Rectal smooth muscle tissue (tissue), 1 donor: ENCODE data around the gene KRT76.

Experiments used
- H3K27ac ChIP-seq: one replicate; pipeline ENCODE4 v1.7.0; 2013; ENCODE audit warnings: low read depth, low read length, inconsistent platforms
- H3K27me3 ChIP-seq: one replicate; pipeline ENCODE4 v1.7.0; 2013; ENCODE audit warnings: low read length; ENCODE audit not compliant: control insufficient read depth, insufficient read depth
- H3K36me3 ChIP-seq: one replicate; pipeline ENCODE4 v1.7.0; 2013; ENCODE audit warnings: low read length; ENCODE audit not compliant: control insufficient read depth, insufficient read depth
- H3K4me1 ChIP-seq: one replicate; pipeline ENCODE4 v1.7.0; 2013; ENCODE audit warnings: low read length; ENCODE audit not compliant: control insufficient read depth, insufficient read depth
- H3K4me3 ChIP-seq: one replicate; pipeline ENCODE4 v1.7.0; 2013; ENCODE audit warnings: low read length
- H3K9ac ChIP-seq: one replicate; pipeline ENCODE4 v1.7.0; 2013; ENCODE audit warnings: low read length

The KRT76 gene

GRCh38 chr12:52817699-52818238, 40.6 kb upstream of the KRT76 start:
- H3K27me3 ChIP-seq = no peaks in the 10 kb centered on the region
- H3K4me1 ChIP-seq = no peaks in the 10 kb centered on the region
- H3K4me3 ChIP-seq = no peak overlapping the region
- no peak overlapping the region for H3K9ac ChIP-seq
- H3K27ac ChIP-seq = no peak overlapping the region
- H3K36me3 ChIP-seq = no peaks in the 10 kb centered on the region

GRCh38 chr12:52817003-52817698, 40.0 kb upstream of the KRT76 start:
- Histone ChIP-seq H3K36me3 (no peaks in the 10 kb centered on the region), H3K27ac (no peak overlapping the region), H3K27me3 (no peaks in the 10 kb centered on the region), H3K9ac (no peak overlapping the region), H3K4me3 (no peak overlapping the region), H3K4me1 (no peaks in the 10 kb centered on the region)

- H3K4me3 ChIP-seq = no peak overlapping the region
- H3K36me3 ChIP-seq = no peaks in the 10 kb centered on the region
- H3K27me3 ChIP-seq = no peaks in the 10 kb centered on the region
Observed at GRCh38 chr12:52815676-52816588, 38.8 kb upstream of the KRT76 start.

GRCh38 chr12:52815161-52815560, 38.0 kb upstream of the KRT76 start:
- no peaks in the 10 kb centered on the region for H3K27me3 ChIP-seq

More at GRCh38 chr12:52815676-52816588, 38.8 kb upstream of the KRT76 start:
- Histone ChIP-seq H3K27ac (no peak overlapping the region), H3K4me1 (no peaks in the 10 kb centered on the region), H3K9ac (no peak overlapping the region)

GRCh38 chr12:52814710-52815155, 37.6 kb upstream of the KRT76 start:
- H3K27me3 ChIP-seq = no peaks in the 10 kb centered on the region
- H3K9ac ChIP-seq = no peak overlapping the region
- H3K4me3 ChIP-seq = no peak overlapping the region
- no peaks in the 10 kb centered on the region for H3K36me3 ChIP-seq
- no peaks in the 10 kb centered on the region for H3K4me1 ChIP-seq
- no peak overlapping the region for H3K27ac ChIP-seq

More at GRCh38 chr12:52815161-52815560, 38.0 kb upstream of the KRT76 start:
- no peak overlapping the region for H3K27ac ChIP-seq
- no peaks in the 10 kb centered on the region for H3K36me3 ChIP-seq
- no peak overlapping the region for H3K9ac ChIP-seq
- no peak overlapping the region for H3K4me3 ChIP-seq
- no peaks in the 10 kb centered on the region for H3K4me1 ChIP-seq

GRCh38 chr12:52813885-52814709, 37.0 kb upstream of the KRT76 start, which contains the start of gene KRT4:
KRT4 (minus strand) TSS chr12:52814116; CDS start chr12:52814058, 58 bp downstream.
- Histone ChIP-seq H3K27ac (no peak within 1 kb of the TSS), H3K4me3 (no peak within 1 kb of the TSS)

GRCh38 chr12:52813203-52813819, 36.2 kb upstream of the KRT76 start:
- H3K4me1 ChIP-seq = no peaks in the 10 kb centered on the region
- no peak overlapping the region for H3K4me3 ChIP-seq
- H3K9ac ChIP-seq = no peak overlapping the region
- H3K36me3 ChIP-seq = no peaks in the 10 kb centered on the region
- H3K27ac ChIP-seq = no peak overlapping the region
- no peaks in the 10 kb centered on the region for H3K27me3 ChIP-seq

More at GRCh38 chr12:52813885-52814709, 37.0 kb upstream of the KRT76 start, which contains the start of gene KRT4:
- no peaks in the 10 kb centered on the region for H3K4me1 ChIP-seq
- no peak within 1 kb of the TSS for H3K9ac ChIP-seq
- H3K27me3 ChIP-seq = no peaks in the 10 kb centered on the region
- H3K36me3 ChIP-seq = no peaks in the 10 kb centered on the region

- Histone ChIP-seq H3K9ac (no peak overlapping the region), H3K27me3 (no peaks in the 10 kb centered on the region), H3K4me3 (no peak overlapping the region), H3K27ac (no peak overlapping the region), H3K36me3 (no peaks in the 10 kb centered on the region), H3K4me1 (no peaks in the 10 kb centered on the region)
Observed at GRCh38 chr12:52812749-52813148, 35.6 kb upstream of the KRT76 start.

GRCh38 chr12:52812073-52812400, 34.9 kb upstream of the KRT76 start:
- Histone ChIP-seq H3K4me3 (no peak overlapping the region), H3K36me3 (no peaks in the 10 kb centered on the region), H3K4me1 (no peaks in the 10 kb centered on the region), H3K27me3 (no peaks in the 10 kb centered on the region), H3K27ac (no peak overlapping the region), H3K9ac (no peak overlapping the region)

- H3K27ac ChIP-seq = no peak overlapping the region
- H3K36me3 ChIP-seq = no peaks in the 10 kb centered on the region
- no peaks in the 10 kb centered on the region for H3K27me3 ChIP-seq
- no peaks in the 10 kb centered on the region for H3K4me1 ChIP-seq
- H3K4me3 ChIP-seq = no peak overlapping the region
- no peak overlapping the region for H3K9ac ChIP-seq
Observed at GRCh38 chr12:52811191-52812072, 34.3 kb upstream of the KRT76 start.

GRCh38 chr12:52810554-52810953, 33.4 kb upstream of the KRT76 start:
- Histone ChIP-seq H3K36me3 (no peaks in the 10 kb centered on the region), H3K4me3 (no peak overlapping the region), H3K27me3 (no peaks in the 10 kb centered on the region), H3K9ac (no peak overlapping the region), H3K4me1 (no peaks in the 10 kb centered on the region), H3K27ac (no peak overlapping the region)
